GM10248 (cell line): ENCODE measurements around the gene CLASP1.
A peak's percentile ranks its signal among the peaks of the same experiment; 100 is the strongest.

Experiments used
- CTCF ChIA-PET: fragments of 300-600 bp; sonication (Branson Sonifier 250); formaldehyde crosslinking; extraction: SDS; loops from one replicate; lab custom pipeline; 2021; ENCODE audit warnings: antibody characterized with exemption; lab: Yijun Ruan, JAX
- POLR2A ChIA-PET: fragments of 350-650 bp; sonication (Branson Sonifier 250); formaldehyde crosslinking; extraction: SDS; loops from one replicate; lab custom pipeline; 2020; ENCODE audit warnings: antibody characterized with exemption; lab: Yijun Ruan, JAX
- DNase-seq: peaks from one replicate; pipeline ENCODE4 v3.0.0; 2012; ENCODE audit errors: extremely low spot score
- CTCF ChIP-seq: IDR thresholded peaks from 2 replicates; pipeline ENCODE4 v1.5.1; 2012; ENCODE audit warnings: mild to moderate bottlenecking, low read depth; ENCODE audit errors: extremely low read depth, missing control alignments, control extremely low read depth

The CLASP1 gene

GRCh38 chr2:121502781-121503180 is 146.5 kb downstream of the CLASP1 start:
- no peak for DNase-seq
- ChIA-PET POLR2A (no interaction called here), CTCF (interaction anchor here (1.6 kb wide), 1 partner anchor 26 kb away, joined by 3 read pairs; no protein-coding TSS in a partner anchor)
- TF ChIP-seq CTCF, result no peak

- ChIA-PET CTCF (no interaction called here), POLR2A (no interaction called here)
- no peak for DNase-seq
These were observed 147.0 kb downstream of the CLASP1 start for GRCh38 chr2:121502246-121502645.

GRCh38 chr2:121501554-121501953 is 147.7 kb downstream of the CLASP1 start:
- ChIA-PET CTCF (interaction anchor here (1.2 kb wide), 1 partner anchor 11 kb away, joined by 3 read pairs; no protein-coding TSS in a partner anchor), POLR2A (no interaction called here)
- DNase-seq, result no peak
- TF ChIP-seq CTCF, result no peak

More at GRCh38 chr2:121502246-121502645, 147.0 kb downstream of the CLASP1 start:
- no peak for TF ChIP-seq CTCF

GRCh38 chr2:121501031-121501430 is 148.2 kb downstream of the CLASP1 start:
- TF ChIP-seq CTCF, result no peak
- ChIA-PET POLR2A (no interaction called here), CTCF (interaction anchor here (1.2 kb wide), 1 partner anchor 10 kb away, joined by 3 read pairs; no protein-coding TSS in a partner anchor)
- DNase-seq, result peak; percentile 22

- ChIA-PET CTCF (no interaction called here), POLR2A (no interaction called here)
- no peak for TF ChIP-seq CTCF
- no peak for DNase-seq
These were observed 150.5 kb downstream of the CLASP1 start for GRCh38 chr2:121498731-121499130.

GRCh38 chr2:121492409-121492808 is 156.9 kb downstream of the CLASP1 start:
- no peak for TF ChIP-seq CTCF
- no peak for DNase-seq
- CTCF ChIA-PET, result no interaction called here
- POLR2A ChIA-PET, result no interaction called here

GRCh38 chr2:121491518-121491917 is 157.7 kb downstream of the CLASP1 start:
- DNase-seq, result no peak
- CTCF ChIA-PET, result no interaction called here
- POLR2A ChIA-PET, result no interaction called here
- TF ChIP-seq CTCF, result no peak
